B cell (primary cell): ENCODE measurements around the gene UFSP1.

Experiments
- EZH2 ChIP-seq: IDR thresholded peaks from 2 replicates; pipeline ENCODE4 v1.6.1; 2012; ENCODE audit warnings: borderline replicate concordance, low read depth, mild to moderate bottlenecking, moderate library complexity, low read length; ENCODE audit not compliant: insufficient read depth, poor library complexity, severe bottlenecking
- TF ChIP-seq, protein P1 (sequence below): fragments of 200-600 bp; IDR thresholded peaks from one replicate; pipeline ENCODE4 v1.8.0; 2022; ENCODE audit warnings: antibody characterized with exemption, mild to moderate bottlenecking

DNA sequence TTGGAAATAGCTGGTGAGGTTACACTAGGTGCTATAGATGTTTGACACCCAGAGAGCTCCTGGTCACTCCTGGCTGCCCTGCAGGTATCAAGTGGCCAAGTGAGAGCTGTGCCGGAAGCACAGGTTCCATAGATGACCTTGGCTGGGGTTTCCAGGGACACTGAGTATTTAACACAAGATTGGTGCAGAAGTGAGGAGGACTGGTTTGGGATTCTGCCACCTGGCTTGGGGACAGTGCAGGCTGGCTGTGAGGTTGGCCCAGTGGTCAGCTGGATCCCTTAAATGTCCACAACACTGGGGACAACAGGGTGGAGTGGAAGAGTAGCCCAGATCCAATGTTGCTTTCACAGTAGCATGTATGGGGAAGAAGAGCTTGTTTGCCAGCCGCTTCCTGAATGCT is 11.5 kb upstream of the UFSP1 start:
- TF ChIP-seq, protein P1, sequence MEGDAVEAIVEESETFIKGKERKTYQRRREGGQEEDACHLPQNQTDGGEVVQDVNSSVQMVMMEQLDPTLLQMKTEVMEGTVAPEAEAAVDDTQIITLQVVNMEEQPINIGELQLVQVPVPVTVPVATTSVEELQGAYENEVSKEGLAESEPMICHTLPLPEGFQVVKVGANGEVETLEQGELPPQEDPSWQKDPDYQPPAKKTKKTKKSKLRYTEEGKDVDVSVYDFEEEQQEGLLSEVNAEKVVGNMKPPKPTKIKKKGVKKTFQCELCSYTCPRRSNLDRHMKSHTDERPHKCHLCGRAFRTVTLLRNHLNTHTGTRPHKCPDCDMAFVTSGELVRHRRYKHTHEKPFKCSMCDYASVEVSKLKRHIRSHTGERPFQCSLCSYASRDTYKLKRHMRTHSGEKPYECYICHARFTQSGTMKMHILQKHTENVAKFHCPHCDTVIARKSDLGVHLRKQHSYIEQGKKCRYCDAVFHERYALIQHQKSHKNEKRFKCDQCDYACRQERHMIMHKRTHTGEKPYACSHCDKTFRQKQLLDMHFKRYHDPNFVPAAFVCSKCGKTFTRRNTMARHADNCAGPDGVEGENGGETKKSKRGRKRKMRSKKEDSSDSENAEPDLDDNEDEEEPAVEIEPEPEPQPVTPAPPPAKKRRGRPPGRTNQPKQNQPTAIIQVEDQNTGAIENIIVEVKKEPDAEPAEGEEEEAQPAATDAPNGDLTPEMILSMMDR = no peak
- TF ChIP-seq EZH2 = no peak
